NCI-H1694 treated with DMSO at 0.1 percent for 48 hours (cell line): ENCODE data around the gene CYB561D2.
"Not testable (repeated sequence)": the region's sequence is repeated elsewhere in the genome, so short reads cannot be mapped to it uniquely, and the experiment has no call there.

Experiments used
- DNase-seq: peaks from one replicate; lab custom pipeline; 2025; lab: John Stamatoyannopoulos, UW

The CYB561D2 gene

GRCh38 chr3:50350527-50351322 is at the start of gene CYB561D2, which contains the start of gene NPRL2:
Gene CYB561D2, plus strand, starts transcription at chr3:50350862. Its CDS starts 572 bp downstream, at chr3:50351434.
Gene NPRL2, minus strand, starts transcription at chr3:50350775. Its CDS starts 123 bp downstream, at chr3:50350652.
- DNase-seq, result peak; percentile 57

- no peak for DNase-seq
These were observed 48.3 kb upstream of the CYB561D2 start for GRCh38 chr3:50302095-50303012.

- no peak for DNase-seq
These were observed 47.4 kb upstream of the CYB561D2 start, which contains the start of gene HYAL1 for GRCh38 chr3:50303013-50303815. Gene HYAL1, minus strand, starts transcription at chr3:50303574. Its CDS starts 618 bp downstream, at chr3:50302956.

- no peak for DNase-seq
These were observed 46.1 kb upstream of the CYB561D2 start for GRCh38 chr3:50304601-50305000.

- DNase-seq, result not testable (repeated sequence)
These were observed 38.6 kb upstream of the CYB561D2 start for GRCh38 chr3:50312041-50312440.

GRCh38 chr3:50314342-50314741 is 36.3 kb upstream of the CYB561D2 start:
- no peak for DNase-seq

GRCh38 chr3:50314816-50315215 is 35.8 kb upstream of the CYB561D2 start:
- DNase-seq, result no peak

GRCh38 chr3:50316657-50317242 is 33.9 kb upstream of the CYB561D2 start:
- DNase-seq, result no peak

GRCh38 chr3:50317300-50317699 is 33.4 kb upstream of the CYB561D2 start:
- DNase-seq, result no peak

- no peak for DNase-seq
These were observed 32.5 kb upstream of the CYB561D2 start for GRCh38 chr3:50318163-50318562.

GRCh38 chr3:50318615-50319014 is 32.0 kb upstream of the CYB561D2 start:
- no peak for DNase-seq

GRCh38 chr3:50319181-50319893 is 31.3 kb upstream of the CYB561D2 start:
- DNase-seq, result no peak

GRCh38 chr3:50319894-50320625 is 30.6 kb upstream of the CYB561D2 start:
- no peak for DNase-seq

GRCh38 chr3:50320853-50321335 is 29.8 kb upstream of the CYB561D2 start:
- no peak for DNase-seq

- peak; percentile 54 for DNase-seq
These were observed 29.1 kb upstream of the CYB561D2 start for GRCh38 chr3:50321336-50322114.

- no peak for DNase-seq
These were observed 28.6 kb upstream of the CYB561D2 start for GRCh38 chr3:50322115-50322385.

- no peak for DNase-seq
These were observed 28.1 kb upstream of the CYB561D2 start, which contains the start of gene HYAL2 for GRCh38 chr3:50322386-50323091. Gene HYAL2, minus strand, starts transcription at chr3:50322745. Its CDS starts 2,256 bp downstream, at chr3:50320489.

- no peak for DNase-seq
These were observed 27.5 kb upstream of the CYB561D2 start for GRCh38 chr3:50323092-50323600.
